ENCODE measurements around the gene PCSK1N.
"Not testable (repeated sequence)": the region's sequence is repeated elsewhere in the genome, so short reads cannot be mapped to it uniquely, and the experiment has no call there.

PCSK1N gene

GRCh38 chrX:48823053-48823452 is 12.4 kb downstream of the PCSK1N start:
- TF ChIP-seq CTCF (IDR thresholded peaks at IDR 0.05; ENCODE audit: low read depth, low read length): no peak
- no peak overlapping the region for H3K4me3 ChIP-seq (ENCODE audit: low read depth, low read length)
- in situ Hi-C loops (cut with HindIII; ENCODE audit: low sequenced_read_pairs): no loop called here

GRCh38 chrX:48819394-48819793 is 16.0 kb downstream of the PCSK1N start:
- H3K4me3 ChIP-seq (ENCODE audit: low read depth, low read length); in situ Hi-C loops (cut with HindIII; ENCODE audit: low sequenced_read_pairs); DNase-seq (ENCODE audit: low read depth, low spot score): not testable (repeated sequence)

More at GRCh38 chrX:48823053-48823452, 12.4 kb downstream of the PCSK1N start:
- DNase-seq (ENCODE audit: low read depth, low spot score): no peak

GRCh38 chrX:48818866-48819265 is 16.5 kb downstream of the PCSK1N start:
- H3K4me3 ChIP-seq (ENCODE audit: low read depth, low read length): no peak overlapping the region
- no peak for DNase-seq (ENCODE audit: low read depth, low spot score)
- in situ Hi-C loops (cut with HindIII; ENCODE audit: low sequenced_read_pairs): no loop called here
- no peak for TF ChIP-seq CTCF (IDR thresholded peaks at IDR 0.05; ENCODE audit: low read depth, low read length)

- in situ Hi-C loops (cut with HindIII; ENCODE audit: low sequenced_read_pairs): no loop called here
- no peak overlapping the region for H3K4me3 ChIP-seq (ENCODE audit: low read depth, low read length)
- no peak for TF ChIP-seq CTCF (IDR thresholded peaks at IDR 0.05; ENCODE audit: low read depth, low read length)
- DNase-seq (ENCODE audit: low read depth, low spot score): no peak
These were observed 17.3 kb downstream of the PCSK1N start for GRCh38 chrX:48818098-48818497.

GRCh38 chrX:48816014-48816810 is 19.2 kb downstream of the PCSK1N start:
- no peak overlapping the region for H3K4me3 ChIP-seq (ENCODE audit: low read depth, low read length)
- no peak for TF ChIP-seq CTCF (IDR thresholded peaks at IDR 0.05; ENCODE audit: low read depth, low read length)
- in situ Hi-C loops (cut with HindIII; ENCODE audit: low sequenced_read_pairs): no loop called here
- no peak for DNase-seq (ENCODE audit: low read depth, low spot score)

GRCh38 chrX:48815266-48815665 is 20.1 kb downstream of the PCSK1N start:
- no peak overlapping the region for H3K4me3 ChIP-seq (ENCODE audit: low read depth, low read length)
- TF ChIP-seq CTCF (IDR thresholded peaks at IDR 0.05; ENCODE audit: low read depth, low read length): no peak
- in situ Hi-C loops (cut with HindIII; ENCODE audit: low sequenced_read_pairs): no loop called here
- no peak for DNase-seq (ENCODE audit: low read depth, low spot score)

GRCh38 chrX:48814722-48815121 is 20.7 kb downstream of the PCSK1N start:
- no peak for TF ChIP-seq CTCF (IDR thresholded peaks at IDR 0.05; ENCODE audit: low read depth, low read length)
- DNase-seq (ENCODE audit: low read depth, low spot score): no peak
- no peak overlapping the region for H3K4me3 ChIP-seq (ENCODE audit: low read depth, low read length)
- in situ Hi-C loops (cut with HindIII; ENCODE audit: low sequenced_read_pairs): no loop called here
